Mucosa of descending colon (tissue), 3 donors: ENCODE results near the gene GCLC. TPM values are rescaled to one million over a fixed set of nuclear protein-coding genes. Genes with fewer than 3 reads are reported as not detected.

Experiments
- ATAC-seq: fragments of 200-7000 bp; cut with Tn5 transposase; one replicate; pipeline ENCODE4 v1.9.1; 2020; ENCODE audit warnings: mild to moderate bottlenecking, moderate library complexity
- DNase-seq, 3 donors: peaks; one replicate each; pipeline ENCODE4 v3.0.0-alpha.2; 2020
- H3K36me3 ChIP-seq: fragments of 200-600 bp; one replicate; pipeline ENCODE4 v1.8.0; 2021; ENCODE audit warnings: low read depth, mild to moderate bottlenecking
- H3K4me1 ChIP-seq: fragments of 200-600 bp; one replicate; pipeline ENCODE4 v1.8.0; 2021; ENCODE audit warnings: low read depth, mild to moderate bottlenecking
- H3K4me3 ChIP-seq: fragments of 200-600 bp; one replicate; pipeline ENCODE4 v1.8.0; 2021; ENCODE audit warnings: mild to moderate bottlenecking
- H3K9me3 ChIP-seq: fragments of 200-600 bp; one replicate; pipeline ENCODE4 v1.8.0; 2021; ENCODE audit warnings: mild to moderate bottlenecking
- CTCF ChIP-seq: fragments of 200-600 bp; IDR thresholded peaks from one replicate; pipeline ENCODE4 v1.8.0; 2022; ENCODE audit warnings: antibody characterized with exemption, mild to moderate bottlenecking
- intact Hi-C, 2 donors: fragments of 100-400 bp; cut with DNase I in 1 of 2; cut with micrococcal nuclease in 1 of 2; formaldehyde crosslinking; loops; one replicate each; pipeline versions ENCODE4 v1.11.0 to v1.11.1; 2022; cut with DNase I, micrococcal nuclease
- total RNA-seq, 3 donors: library from RNA; stranded (reverse); fragmentation: NEBNext Ultra II Directional in 2 of 3; extraction: Animal tissue kit (Norgen Biotek cat#: 25700) in 2 of 3; gene quantifications; one replicate each; pipeline versions ENCODE4 v1.2.1 to v1.2.4, GENCODE V29; 2021 to 2023
- donor health status: DM: no; HTN: no; CAD: no; lungs with moderate emphysema.
- donor health status: DM: no; HTN: no; CAD: no.
- donor health status: DM: no; HTN: yes; CAD: no.

GCLC gene
- total RNA-seq, 3 donors from 2014 or later: 33.1 to 67.3 (median 40.5) TPM

- intact Hi-C loops: no loop called here
- TF ChIP-seq CTCF: no peak
- Histone ChIP-seq H3K36me3 (no peaks in the 10 kb centered on the region), H3K4me3 (peak overlapping the region; percentile 22), H3K4me1 (peaks cover 16% of the 10 kb centered on the region), H3K9me3 (no peaks in the 10 kb centered on the region)
- peak; percentile 98 for DNase-seq
- ATAC-seq: peak; percentile 90
Measured at GRCh38 chr6:53547811-53548496, 3.1 kb upstream of the GCLC start.

- intact Hi-C loops: no loop called here
- H3K4me3 ChIP-seq: peak overlapping the region; percentile 22
- no peak for TF ChIP-seq CTCF
- peak in 1 of 3 donors; percentile 42 for DNase-seq
- H3K36me3 ChIP-seq: no peaks in the 10 kb centered on the region
- peaks cover 17% of the 10 kb centered on the region for H3K4me1 ChIP-seq
- ATAC-seq: peak; percentile 10
- H3K9me3 ChIP-seq: no peaks in the 10 kb centered on the region
Measured at GRCh38 chr6:53547166-53547810, 2.4 kb upstream of the GCLC start.

GRCh38 chr6:53546281-53546680 lies 1.4 kb upstream of the GCLC start:
- no peaks in the 10 kb centered on the region for H3K36me3 ChIP-seq
- H3K4me3 ChIP-seq: no peak overlapping the region
- TF ChIP-seq CTCF: no peak
- peaks cover 17% of the 10 kb centered on the region for H3K4me1 ChIP-seq
- ATAC-seq (no peak), DNase-seq (no peak)
- intact Hi-C loops: no loop called here
- no peaks in the 10 kb centered on the region for H3K9me3 ChIP-seq

- intact Hi-C loops: loop anchor here in 1 of 2 donors (5.0 kb wide), 1 partner anchor 108 kb away; no protein-coding TSS in a partner anchor
- TF ChIP-seq CTCF: no peak
Measured at GRCh38 chr6:53544217-53544469, 758 bp downstream of the GCLC start.

GRCh38 chr6:53543359-53544216 lies 1.3 kb downstream of the GCLC start:
- H3K4me3 ChIP-seq: peak overlapping the region; percentile 70
- H3K36me3 ChIP-seq: no peaks in the 10 kb centered on the region
- DNase-seq (no peak), ATAC-seq (no peak)
- TF ChIP-seq CTCF: no peak
- intact Hi-C loops: loop anchor here in 1 of 2 donors (5.0 kb wide), 1 partner anchor 109 kb away; no protein-coding TSS in a partner anchor
- H3K9me3 ChIP-seq: no peaks in the 10 kb centered on the region
- peaks cover 17% of the 10 kb centered on the region for H3K4me1 ChIP-seq

More at GRCh38 chr6:53544217-53544469, 758 bp downstream of the GCLC start:
- H3K4me3 ChIP-seq: peak overlapping the region; percentile 70
- H3K4me1 ChIP-seq: peaks cover 17% of the 10 kb centered on the region
- H3K36me3 ChIP-seq: no peaks in the 10 kb centered on the region
- ATAC-seq (no peak), DNase-seq (peak in 1 of 3 donors; percentile 33)
- no peaks in the 10 kb centered on the region for H3K9me3 ChIP-seq
